Glomerular endothelial cell (primary cell): ENCODE measurements around the gene KLF15. TPM values are rescaled to one million over a fixed set of nuclear protein-coding genes. Genes with fewer than 3 reads are reported as not detected.
"Not testable (repeated sequence)": the region's sequence is repeated elsewhere in the genome, so short reads cannot be mapped to it uniquely, and the experiment has no call there.

Source experiments
- DNase-seq: peaks from one replicate; pipeline ENCODE4 v3.0.0-alpha.2; 2011; ENCODE audit warnings: low read depth, low spot score; ENCODE audit errors: extremely low read depth
- total RNA-seq: library from RNA; depleted of rRNA; stranded (reverse); fragments of >200 nt; gene quantifications from 2 replicates; pipeline ENCODE4 v1.2.3, GENCODE V29; 2015

Gene KLF15
- total RNA-seq, 1 donor from 2014 or later, result 0.47 TPM

- no peak for DNase-seq
Measured at GRCh38 chr3:126348308-126348920, 8.8 kb downstream of the KLF15 start.

- no peak for DNase-seq
Measured at GRCh38 chr3:126347543-126348161, 9.6 kb downstream of the KLF15 start.

GRCh38 chr3:126346466-126346865 lies 10.7 kb downstream of the KLF15 start:
- DNase-seq, result no peak

GRCh38 chr3:126345641-126346460 lies 11.4 kb downstream of the KLF15 start:
- DNase-seq, result no peak

- no peak for DNase-seq
Measured at GRCh38 chr3:126345231-126345630, 12.0 kb downstream of the KLF15 start.

- no peak for DNase-seq
Measured at GRCh38 chr3:126344380-126345041, 12.7 kb downstream of the KLF15 start.

GRCh38 chr3:126343649-126344035 lies 13.6 kb downstream of the KLF15 start:
- no peak for DNase-seq

GRCh38 chr3:126342991-126343648 lies 14.1 kb downstream of the KLF15 start:
- no peak for DNase-seq

- no peak for DNase-seq
Measured at GRCh38 chr3:126342211-126342610, 15.0 kb downstream of the KLF15 start.

GRCh38 chr3:126341755-126342150 lies 15.5 kb downstream of the KLF15 start:
- DNase-seq, result no peak

- DNase-seq, result no peak
Measured at GRCh38 chr3:126340943-126341754, 16.1 kb downstream of the KLF15 start.

GRCh38 chr3:126340596-126340942 lies 16.6 kb downstream of the KLF15 start:
- no peak for DNase-seq

GRCh38 chr3:126340081-126340511 lies 17.1 kb downstream of the KLF15 start:
- no peak for DNase-seq

GRCh38 chr3:126339466-126339865 lies 17.7 kb downstream of the KLF15 start:
- no peak for DNase-seq

GRCh38 chr3:126338790-126339288 lies 18.4 kb downstream of the KLF15 start:
- DNase-seq, result no peak

- no peak for DNase-seq
Measured at GRCh38 chr3:126337980-126338651, 19.1 kb downstream of the KLF15 start.

- DNase-seq, result not testable (repeated sequence)
Measured at GRCh38 chr3:126331812-126332336, 25.3 kb downstream of the KLF15 start.

- no peak for DNase-seq
Measured at GRCh38 chr3:126329927-126330725, 27.1 kb downstream of the KLF15 start.
